B cell (primary cell): ENCODE results near the gene VEGFB. TPM values are rescaled to one million over a fixed set of nuclear protein-coding genes. Genes with fewer than 3 reads are reported as not detected.
A peak's percentile ranks its signal among the peaks of the same experiment; 100 is the strongest.

Source experiments
- ATAC-seq: fragments of 200-7000 bp; cut with Tn5 transposase; one replicate; pipeline ENCODE4 v1.10.0; 2021; ENCODE audit warnings: low read depth, mild to moderate bottlenecking, moderate number of reproducible peaks, moderate library complexity
- CTCF ChIA-PET: fragments of 350-600 bp; sonication (Branson Sonifier 250); formaldehyde crosslinking; loops from one replicate; lab custom pipeline; 2021; ENCODE audit warnings: antibody characterized with exemption, inconsistent platforms; lab: Charles Lee
- POLR2A ChIA-PET: fragments of 350-600 bp; sonication (Branson Sonifier 250); formaldehyde crosslinking; loops from one replicate; lab custom pipeline; 2021; ENCODE audit warnings: antibody characterized with exemption; lab: Charles Lee
- DNase-seq: peaks from one replicate; pipeline ENCODE4 v3.0.0; 2013
- H2AFZ ChIP-seq: 2 replicates; pipeline ENCODE4 v1.6.1; 2012; ENCODE audit warnings: mild to moderate bottlenecking, low read depth, low read length; ENCODE audit not compliant: insufficient read depth, poor library complexity, severe bottlenecking
- H3K27ac ChIP-seq, 2 donors: 1 replicate in 1 of 2; 2 replicates in 1 of 2; pipeline ENCODE4 v1.5.1; 2012 to 2013; ENCODE audit warnings: low read length in 2 of 2, mild to moderate bottlenecking in 2 of 2, moderate library complexity in 1 of 2
- H3K27me3 ChIP-seq, 4 experiments: fragments of 200-600 bp in 1 of 4; sonication (generic) in 1 of 4; replicated peaks in 1 of 4; 1 replicate in 2 of 4; 2 replicates in 2 of 4; pipeline versions ENCODE4 v1.6.1 to v1.7.0; 2013 to 2016; ENCODE audit warnings: low read length in 3 of 4, mild to moderate bottlenecking in 2 of 4, mixed read lengths in 1 of 4, moderate library complexity in 1 of 4; ENCODE audit not compliant: insufficient read depth in 4 of 4, control insufficient read depth in 3 of 4; ENCODE audit errors: control extremely low read depth in 1 of 4
- H3K36me3 ChIP-seq, 2 experiments: replicated peaks in 1 of 2; 1 replicate in 1 of 2; 2 replicates in 1 of 2; pipeline versions ENCODE4 v1.6.1 to v1.7.1; 2013; ENCODE audit warnings: low read length in 1 of 2; ENCODE audit not compliant: insufficient read depth in 2 of 2, control insufficient read depth in 1 of 2; ENCODE audit errors: control extremely low read depth in 1 of 2, extremely low read depth in 1 of 2
- H3K4me1 ChIP-seq, 2 donors: fragments of 200-600 bp in 1 of 2; sonication (generic) in 1 of 2; 1 replicate in 1 of 2; 2 replicates in 1 of 2; pipeline versions ENCODE4 v1.5.1 to v1.6.1; 2013 to 2017; ENCODE audit warnings: low read length in 2 of 2; ENCODE audit not compliant: control insufficient read depth in 2 of 2, insufficient read depth in 2 of 2
- H3K4me2 ChIP-seq: replicated peaks from 2 replicates; pipeline ENCODE3; 2012; ENCODE audit warnings: mild to moderate bottlenecking, low read depth, low read length; ENCODE audit not compliant: poor library complexity, severe bottlenecking
- H3K4me3 ChIP-seq, 5 experiments: fragments of 200-600 bp in 1 of 5; sonication (generic) in 1 of 5; 1 replicate in 3 of 5; 2 replicates in 2 of 5; pipeline versions ENCODE4 v1.5.1 to v1.7.0; 2011 to 2016; ENCODE audit warnings: low read length in 4 of 5, mild to moderate bottlenecking in 4 of 5, low read depth in 2 of 5, control low read depth in 1 of 5, moderate library complexity in 1 of 5; ENCODE audit not compliant: insufficient read depth in 1 of 5; ENCODE audit errors: control extremely low read depth in 1 of 5, extremely low read depth in 1 of 5
- H3K79me2 ChIP-seq: fragments of 200-600 bp; sonication (generic); one replicate; pipeline ENCODE4 v1.6.0; 2016; ENCODE audit warnings: low read length; ENCODE audit not compliant: control insufficient read depth, insufficient read depth
- H3K9ac ChIP-seq: fragments of 200-600 bp; sonication (generic); 2 replicates; pipeline ENCODE4 v1.6.1; 2017; ENCODE audit warnings: mild to moderate bottlenecking, low read length, moderate library complexity
- H3K9me3 ChIP-seq, 3 donors: one replicate each; pipeline versions ENCODE4 v1.6.1 to v1.7.1; 2013; ENCODE audit warnings: low read length in 2 of 3; ENCODE audit not compliant: control insufficient read depth in 2 of 3, insufficient read depth in 1 of 3; ENCODE audit errors: control extremely low read depth in 1 of 3
- H4K20me1 ChIP-seq: 2 replicates; pipeline ENCODE4 v1.6.0; 2012; ENCODE audit warnings: mild to moderate bottlenecking, low read length; ENCODE audit not compliant: insufficient read depth, control insufficient read depth, poor library complexity, severe bottlenecking
- H3K27ac Mint-ChIP-seq: one replicate; pipeline ENCODE4 v1.8.0; 2021; ENCODE audit warnings: mixed read lengths
- H3K27me3 Mint-ChIP-seq: one replicate; pipeline ENCODE4 v1.8.0; 2021; ENCODE audit warnings: mixed read lengths
- H3K4me1 Mint-ChIP-seq: one replicate; pipeline ENCODE4 v1.8.0; 2021; ENCODE audit warnings: mixed read lengths
- H3K4me3 Mint-ChIP-seq: one replicate; pipeline ENCODE4 v1.8.0; 2021; ENCODE audit warnings: mixed read lengths
- H3K9me3 Mint-ChIP-seq: one replicate; pipeline ENCODE4 v1.8.0; 2022; ENCODE audit warnings: mixed read lengths; ENCODE audit not compliant: insufficient read depth
- EZH2 ChIP-seq: IDR thresholded peaks from 2 replicates; pipeline ENCODE4 v1.6.1; 2012; ENCODE audit warnings: borderline replicate concordance, low read depth, mild to moderate bottlenecking, moderate library complexity, low read length; ENCODE audit not compliant: insufficient read depth, poor library complexity, severe bottlenecking
- WGBS: methylation state at CpG from one replicate; pipeline ENCODE4 v1.1.5; 2013; ENCODE audit warnings: missing lambda C conversion rate; ENCODE audit not compliant: insufficient coverage; 5-methylcytosine and 5-hydroxymethylcytosine counted together
- intact Hi-C: fragments of 100-400 bp; cut with micrococcal nuclease; formaldehyde crosslinking; loops from one replicate; pipeline ENCODE4 v1.10.0; 2022
- polyA plus RNA-seq: library from polyadenylated mRNA; depleted of rRNA; stranded (reverse); fragments of >200 nt; gene quantifications from 2 replicates; pipeline ENCODE4 v1.2.3, GENCODE V29; 2012
- total RNA-seq, 2 donors: library from RNA; stranded (reverse); fragments of 120-200 nt in 1 of 2; gene quantifications; 1 replicate in 1 of 2; 2 replicates in 1 of 2; pipeline versions ENCODE4 v1.2.3 to v1.2.4, GENCODE V29; 2013 to 2022
- TF ChIP-seq, protein P1 (sequence below): fragments of 200-600 bp; IDR thresholded peaks from one replicate; pipeline ENCODE4 v1.8.0; 2022; ENCODE audit warnings: antibody characterized with exemption, mild to moderate bottlenecking

The VEGFB gene
- total and polyA plus RNA-seq, 2 donors (not counting 1 experiment from before 2014, with no cell fraction given) = 56.4 to 152 TPM

GRCh38 chr11:64230985-64231365 lies 3.4 kb upstream of the VEGFB start:
- ChIA-PET CTCF (interaction anchor here (0.8 to 1.6 kb wide), 4 partner anchors 15 to 27 kb away, joined by 3 to 6 read pairs (median 4); partner anchors contain the start of genes PLCB3 and PPP1R14B), POLR2A (interaction anchor here (0.7 to 2.4 kb wide), 4 partner anchors 10 to 565 kb away, joined by 7 to 13 read pairs (median 9); partner anchors contain the start of genes FERMT3 and FKBP2)
- peaks cover 0 to 2% of the 10 kb centered on the region in 2 experiments for H3K36me3 ChIP-seq
- peak overlapping the region; percentile 85 for H2AFZ ChIP-seq
- 0% methylated on average over 3 of the region's 8 CpGs for WGBS
- peaks cover 44 to 66% of the 10 kb centered on the region in 2 donors for H3K4me1 ChIP-seq
- Mint-ChIP-seq H3K27ac (peak overlapping the region; percentile 97), H3K4me3 (peak overlapping the region; percentile 95), H3K9me3 (no peaks in the 10 kb centered on the region), H3K4me1 (peaks cover 58% of the 10 kb centered on the region), H3K27me3 (no peaks in the 10 kb centered on the region)
- peaks cover 31% of the 10 kb centered on the region for H3K79me2 ChIP-seq
- H3K27ac ChIP-seq = peak overlapping the region; percentile 84
- no peaks in the 10 kb centered on the region for H3K27me3 ChIP-seq
- H3K9ac ChIP-seq = peak overlapping the region; percentile 74
- ATAC-seq (no peak), DNase-seq (no peak)
- intact Hi-C loops = loop anchor here (1.0 to 2.0 kb wide), 6 partner anchors 10 to 74 kb away; partner anchors contain the start of genes BAD, ESRRA, FKBP2 and GPR137
- peak overlapping the region; percentile 99 for H3K4me2 ChIP-seq
- TF ChIP-seq, protein P1, sequence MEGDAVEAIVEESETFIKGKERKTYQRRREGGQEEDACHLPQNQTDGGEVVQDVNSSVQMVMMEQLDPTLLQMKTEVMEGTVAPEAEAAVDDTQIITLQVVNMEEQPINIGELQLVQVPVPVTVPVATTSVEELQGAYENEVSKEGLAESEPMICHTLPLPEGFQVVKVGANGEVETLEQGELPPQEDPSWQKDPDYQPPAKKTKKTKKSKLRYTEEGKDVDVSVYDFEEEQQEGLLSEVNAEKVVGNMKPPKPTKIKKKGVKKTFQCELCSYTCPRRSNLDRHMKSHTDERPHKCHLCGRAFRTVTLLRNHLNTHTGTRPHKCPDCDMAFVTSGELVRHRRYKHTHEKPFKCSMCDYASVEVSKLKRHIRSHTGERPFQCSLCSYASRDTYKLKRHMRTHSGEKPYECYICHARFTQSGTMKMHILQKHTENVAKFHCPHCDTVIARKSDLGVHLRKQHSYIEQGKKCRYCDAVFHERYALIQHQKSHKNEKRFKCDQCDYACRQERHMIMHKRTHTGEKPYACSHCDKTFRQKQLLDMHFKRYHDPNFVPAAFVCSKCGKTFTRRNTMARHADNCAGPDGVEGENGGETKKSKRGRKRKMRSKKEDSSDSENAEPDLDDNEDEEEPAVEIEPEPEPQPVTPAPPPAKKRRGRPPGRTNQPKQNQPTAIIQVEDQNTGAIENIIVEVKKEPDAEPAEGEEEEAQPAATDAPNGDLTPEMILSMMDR = no peak
- TF ChIP-seq EZH2 = no peak
- no peaks in the 10 kb centered on the region for H3K9me3 ChIP-seq
- peak overlapping the region; percentile 67 to 98 (median 78) for H3K4me3 ChIP-seq
- H4K20me1 ChIP-seq = peaks cover 23% of the 10 kb centered on the region

DNA sequence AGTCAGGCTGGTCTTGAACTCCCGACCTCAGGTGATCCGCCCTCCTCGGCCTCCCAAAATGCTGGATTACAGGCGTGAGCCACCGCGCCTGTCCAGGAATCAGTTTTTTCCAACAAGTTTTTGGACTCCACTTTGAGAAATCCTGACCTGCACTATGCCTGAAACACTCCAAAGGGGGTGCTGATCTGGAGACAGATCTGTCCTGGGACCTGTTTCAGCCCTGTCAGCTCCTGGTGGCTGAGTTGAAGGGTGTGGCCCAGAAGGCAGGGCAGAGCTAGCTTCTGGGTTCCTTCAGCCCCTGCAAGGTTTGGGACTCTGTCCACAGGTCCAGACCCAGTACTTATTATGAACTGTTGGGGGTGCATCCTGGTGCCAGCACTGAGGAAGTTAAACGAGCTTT lies 2.8 kb upstream of the VEGFB start:
- Histone ChIP-seq H3K79me2 (peaks cover 30% of the 10 kb centered on the region), H3K36me3 (peaks cover 0 to 6% of the 10 kb centered on the region in 2 experiments), H3K9me3 (no peaks in the 10 kb centered on the region), H3K9ac (no peak overlapping the region), H3K27me3 (no peaks in the 10 kb centered on the region), H3K27ac (no peak overlapping the region), H3K4me1 (peaks cover 44 to 67% of the 10 kb centered on the region in 2 donors), H4K20me1 (peaks cover 25% of the 10 kb centered on the region), H3K4me2 (peak overlapping the region; percentile 99), H3K4me3 (no peak overlapping the region), H2AFZ (no peak overlapping the region)
- peak overlapping the region; percentile 76 for H3K4me3 Mint-ChIP-seq
- 93% methylated on average over 7 of the region's 7 CpGs for WGBS
- TF ChIP-seq EZH2 = no peak
- TF ChIP-seq, protein P1 = no peak
- H3K27ac Mint-ChIP-seq = peak overlapping the region; percentile 65
- DNase-seq (no peak), ATAC-seq (no peak)
- intact Hi-C loops = loop anchor here (2.0 kb wide), 1 partner anchor 53 kb away; the partner anchor contains the start of genes BAD and GPR137
- H3K9me3 Mint-ChIP-seq = no peaks in the 10 kb centered on the region
- ChIA-PET CTCF (interaction anchor here (0.8 to 1.1 kb wide), 2 partner anchors 15 to 27 kb away, joined by 3 to 5 read pairs; partner anchors contain the start of gene PPP1R14B), POLR2A (interaction anchor here (0.7 to 2.4 kb wide), 3 partner anchors 10 to 566 kb away, joined by 7 to 13 read pairs (median 11); partner anchors contain the start of genes FERMT3 and FKBP2)
- peaks cover 57% of the 10 kb centered on the region for H3K4me1 Mint-ChIP-seq
- H3K27me3 Mint-ChIP-seq = no peaks in the 10 kb centered on the region
